Pons (tissue), 1 donor: ENCODE data around the gene LRCH1.
"Not testable (repeated sequence)": the region's sequence is repeated elsewhere in the genome, so short reads cannot be mapped to it uniquely, and the experiment has no call there.

ENCODE experiments used
- DNase-seq: peaks from one replicate; pipeline ENCODE4 v3.0.0-alpha.2; 2016; ENCODE audit warnings: low spot score

Gene LRCH1

GRCh38 chr13:46753137-46753536 lies 200.2 kb downstream of the LRCH1 start:
- DNase-seq, result no peak

GRCh38 chr13:46753917-46754316 lies 200.9 kb downstream of the LRCH1 start:
- DNase-seq, result no peak

GRCh38 chr13:46754812-46755211 lies 201.8 kb downstream of the LRCH1 start:
- DNase-seq, result no peak

- DNase-seq, result not testable (repeated sequence)
Measured at GRCh38 chr13:46755508-46755907, 202.5 kb downstream of the LRCH1 start.

- no peak for DNase-seq
Measured at GRCh38 chr13:46756977-46757376, 204.0 kb downstream of the LRCH1 start.

GRCh38 chr13:46757640-46758039 lies 204.7 kb downstream of the LRCH1 start:
- no peak for DNase-seq

- no peak for DNase-seq
Measured at GRCh38 chr13:46759846-46760245, 206.9 kb downstream of the LRCH1 start.

GRCh38 chr13:46761174-46761573 lies 208.2 kb downstream of the LRCH1 start:
- DNase-seq, result no peak

- DNase-seq, result no peak
Measured at GRCh38 chr13:46761866-46762265, 208.9 kb downstream of the LRCH1 start.

GRCh38 chr13:46769925-46770324 lies 217.0 kb downstream of the LRCH1 start:
- DNase-seq, result not testable (repeated sequence)

- no peak for DNase-seq
Measured at GRCh38 chr13:46771693-46772092, 218.7 kb downstream of the LRCH1 start.

- DNase-seq, result no peak
Measured at GRCh38 chr13:46773541-46773940, 220.6 kb downstream of the LRCH1 start.

GRCh38 chr13:46775385-46776107 lies 222.6 kb downstream of the LRCH1 start:
- DNase-seq, result peak; percentile 21

GRCh38 chr13:46778095-46778494 lies 225.1 kb downstream of the LRCH1 start:
- DNase-seq, result no peak

- peak; percentile 22 for DNase-seq
Measured at GRCh38 chr13:46778890-46779289, 225.9 kb downstream of the LRCH1 start.

GRCh38 chr13:46782066-46782465 lies 229.1 kb downstream of the LRCH1 start:
- DNase-seq, result no peak

GRCh38 chr13:46782691-46783090 lies 229.7 kb downstream of the LRCH1 start:
- DNase-seq, result no peak

- no peak for DNase-seq
Measured at GRCh38 chr13:46783504-46783903, 230.5 kb downstream of the LRCH1 start.

- DNase-seq, result no peak
Measured at GRCh38 chr13:46795321-46795720, 242.4 kb downstream of the LRCH1 start.

- no peak for DNase-seq
Measured at GRCh38 chr13:46796129-46796514, 243.2 kb downstream of the LRCH1 start.

- peak; percentile 85 for DNase-seq
Measured at GRCh38 chr13:46796515-46797474, 243.8 kb downstream of the LRCH1 start, which contains the start of gene ESD. ESD (minus strand) TSS chr13:46797161; CDS start chr13:46791413, 5,748 bp downstream.

- no peak for DNase-seq
Measured at GRCh38 chr13:46797501-46798237, 244.7 kb downstream of the LRCH1 start.
